ENCODE measurements around the gene ZGPAT.

Gene ZGPAT

GRCh38 chr20:63703471-63703975, 4.3 kb upstream of the ZGPAT start:
- Histone ChIP-seq H3K4me1 (ENCODE audit: control insufficient read depth in 1 of 2, insufficient read depth in 1 of 2, low read depth in 1 of 2, low read length in 1 of 2) (peaks cover 17 to 19% of the 10 kb centered on the region in 2 experiments), H3K27me3 (no peaks in the 10 kb centered on the region), H3K4me3 (ENCODE audit: low read depth in 1 of 2, low read length in 1 of 2) (no peak overlapping the region), H3K36me3 (peaks cover 62% of the 10 kb centered on the region), H3K9me3 (no peaks in the 10 kb centered on the region), H3K27ac (no peak overlapping the region)
- TF ChIP-seq CTCF (IDR thresholded peaks at IDR 0.05) = no peak

- H3K4me3 ChIP-seq (ENCODE audit: low read depth in 1 of 2, low read length in 1 of 2) = no peak overlapping the region
- no peaks in the 10 kb centered on the region for H3K9me3 ChIP-seq
- TF ChIP-seq CTCF (IDR thresholded peaks at IDR 0.05) = no peak
- H3K4me1 ChIP-seq (ENCODE audit: control insufficient read depth in 1 of 2, insufficient read depth in 1 of 2, low read depth in 1 of 2, low read length in 1 of 2) = peaks cover 23 to 25% of the 10 kb centered on the region in 2 experiments
- peaks cover 62% of the 10 kb centered on the region for H3K36me3 ChIP-seq
- H3K27ac ChIP-seq = no peak overlapping the region
- H3K27me3 ChIP-seq = no peaks in the 10 kb centered on the region
Measured at GRCh38 chr20:63703976-63704748, 3.7 kb upstream of the ZGPAT start.

- H3K4me3 ChIP-seq (ENCODE audit: low read depth in 1 of 2, low read length in 1 of 2) = no peak overlapping the region
- no peak overlapping the region for H3K27ac ChIP-seq
- peaks cover 27 to 31% of the 10 kb centered on the region in 2 experiments for H3K4me1 ChIP-seq (ENCODE audit: control insufficient read depth in 1 of 2, insufficient read depth in 1 of 2, low read depth in 1 of 2, low read length in 1 of 2)
- H3K36me3 ChIP-seq = peaks cover 60% of the 10 kb centered on the region
- no peaks in the 10 kb centered on the region for H3K27me3 ChIP-seq
- no peak for TF ChIP-seq CTCF (IDR thresholded peaks at IDR 0.05)
- H3K9me3 ChIP-seq = no peaks in the 10 kb centered on the region
Measured at GRCh38 chr20:63704749-63705117, 3.1 kb upstream of the ZGPAT start.

GRCh38 chr20:63705232-63706026, 2.4 kb upstream of the ZGPAT start:
- H3K9me3 ChIP-seq = no peaks in the 10 kb centered on the region
- no peak overlapping the region for H3K27ac ChIP-seq
- peaks cover 27 to 31% of the 10 kb centered on the region in 2 experiments for H3K4me1 ChIP-seq (ENCODE audit: control insufficient read depth in 1 of 2, insufficient read depth in 1 of 2, low read depth in 1 of 2, low read length in 1 of 2)
- H3K36me3 ChIP-seq = peaks cover 58% of the 10 kb centered on the region
- H3K4me3 ChIP-seq (ENCODE audit: low read depth in 1 of 2, low read length in 1 of 2) = no peak overlapping the region
- no peaks in the 10 kb centered on the region for H3K27me3 ChIP-seq
- TF ChIP-seq CTCF (IDR thresholded peaks at IDR 0.05) = no peak

- Histone ChIP-seq H3K36me3 (peaks cover 54% of the 10 kb centered on the region), H3K4me1 (ENCODE audit: control insufficient read depth in 1 of 2, insufficient read depth in 1 of 2, low read depth in 1 of 2, low read length in 1 of 2) (peaks cover 27 to 31% of the 10 kb centered on the region in 2 experiments), H3K27ac (no peak overlapping the region), H3K4me3 (ENCODE audit: low read depth in 1 of 2, low read length in 1 of 2) (no peak overlapping the region), H3K27me3 (no peaks in the 10 kb centered on the region), H3K9me3 (no peaks in the 10 kb centered on the region)
- TF ChIP-seq CTCF (IDR thresholded peaks at IDR 0.05) = no peak
Measured at GRCh38 chr20:63706027-63706695, 1.7 kb upstream of the ZGPAT start.
